GM19240 (cell line): Measurements from ENCODE around the gene KRT74.

ENCODE experiments used
- DNase-seq: peaks from one replicate; pipeline ENCODE4 v3.0.0; 2011; ENCODE audit warnings: low spot score; ENCODE audit not compliant: insufficient read length

Gene KRT74

DNA sequence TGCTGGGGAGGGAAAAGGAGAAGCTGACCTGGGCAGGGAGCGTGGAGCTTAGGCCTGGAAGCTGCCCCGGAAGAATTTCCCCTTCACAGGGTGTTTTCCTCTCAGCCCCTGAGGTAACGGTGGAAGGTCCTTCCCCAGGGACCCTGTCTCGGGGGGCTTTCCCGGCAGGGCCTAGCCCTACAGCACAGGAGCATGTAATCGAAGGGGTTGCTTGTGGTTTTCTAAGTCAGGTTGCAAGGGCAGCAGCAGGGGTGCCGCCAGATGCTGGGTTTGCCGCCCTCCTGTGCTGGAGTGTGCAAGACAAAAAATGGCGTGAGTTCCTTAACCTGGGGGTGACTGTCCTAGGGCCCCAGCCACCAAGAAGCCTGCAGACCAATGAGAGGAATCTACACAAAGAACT, 1.6 kb upstream of the KRT74 start:
- no peak for DNase-seq

GRCh38 chr12:52573306-52573705, 337 bp downstream of the KRT74 start:
- no peak for DNase-seq

DNA sequence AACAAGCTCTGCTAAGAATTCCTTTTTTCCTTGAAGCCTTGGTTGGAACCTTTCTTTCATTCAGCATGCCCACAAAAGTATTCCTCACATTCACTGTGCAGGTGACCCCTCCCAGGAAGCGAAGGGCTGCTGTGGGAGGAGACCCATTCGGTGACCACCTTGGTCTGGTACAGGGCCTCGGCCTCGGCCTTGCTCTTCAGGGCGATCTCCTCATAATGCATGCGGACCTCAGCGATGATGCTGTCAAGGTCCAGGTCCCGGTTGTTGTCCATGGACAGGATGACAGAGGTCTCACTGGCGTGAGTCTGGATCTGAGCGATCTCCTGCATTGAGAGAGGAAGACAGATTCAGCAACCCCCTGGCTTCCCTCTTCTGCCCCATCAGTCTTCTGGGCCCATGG, 3.1 kb downstream of the KRT74 start:
- no peak for DNase-seq

- DNase-seq, result no peak
These were observed 5.5 kb downstream of the KRT74 start for GRCh38 chr12:52568111-52568510.

- no peak for DNase-seq
These were observed 6.8 kb downstream of the KRT74 start for GRCh38 chr12:52566847-52567291.

DNA sequence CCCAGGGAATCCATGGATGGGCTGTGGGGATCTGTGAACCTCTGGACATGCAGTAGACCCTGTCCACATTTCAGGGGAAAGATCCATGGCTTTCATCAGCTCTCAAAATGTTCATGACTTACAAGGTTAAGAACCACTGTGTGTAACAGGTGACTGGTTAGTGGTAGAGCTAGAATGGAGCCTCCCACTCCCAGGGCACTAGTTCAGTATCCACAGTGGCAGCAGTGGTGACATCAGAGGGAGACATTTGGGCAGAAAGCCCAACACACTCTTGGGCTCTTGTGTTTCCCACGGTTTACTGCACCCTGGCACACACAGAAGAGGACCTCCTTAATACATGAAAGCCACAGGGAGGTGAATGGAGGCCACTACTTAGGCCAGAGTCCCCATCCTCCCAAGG, 9.1 kb downstream of the KRT74 start:
- no peak for DNase-seq

DNA sequence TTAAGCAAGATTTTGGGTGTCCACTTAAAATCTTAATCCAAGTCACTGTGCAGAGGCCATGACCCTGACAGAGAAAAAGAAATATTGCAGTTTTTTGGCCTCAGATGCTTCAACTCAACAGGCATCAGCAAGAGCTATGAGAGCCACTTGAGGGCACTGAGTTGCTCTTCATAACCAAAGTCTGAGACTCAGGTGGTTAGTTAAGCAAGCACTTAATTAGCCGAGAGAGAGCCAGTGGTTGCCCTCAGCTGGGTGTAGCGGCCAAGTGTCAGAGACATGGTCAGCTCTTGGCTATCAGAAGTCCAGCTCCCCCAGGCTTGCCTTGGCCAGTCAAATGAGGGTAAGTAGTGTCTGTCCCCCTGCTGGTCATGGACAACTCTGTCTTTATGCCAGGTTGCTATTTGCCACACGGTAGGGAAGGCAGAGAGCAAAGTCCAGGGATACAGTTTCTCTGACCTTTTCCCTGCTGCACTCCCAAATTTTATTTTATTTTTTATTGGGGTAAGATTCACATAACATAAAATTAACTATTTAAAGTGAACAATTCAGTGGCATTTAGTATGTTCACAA, 11.7 kb downstream of the KRT74 start:
- no peak for DNase-seq

- DNase-seq, result no peak
These were observed 13.7 kb downstream of the KRT74 start for GRCh38 chr12:52559979-52560378.

DNA sequence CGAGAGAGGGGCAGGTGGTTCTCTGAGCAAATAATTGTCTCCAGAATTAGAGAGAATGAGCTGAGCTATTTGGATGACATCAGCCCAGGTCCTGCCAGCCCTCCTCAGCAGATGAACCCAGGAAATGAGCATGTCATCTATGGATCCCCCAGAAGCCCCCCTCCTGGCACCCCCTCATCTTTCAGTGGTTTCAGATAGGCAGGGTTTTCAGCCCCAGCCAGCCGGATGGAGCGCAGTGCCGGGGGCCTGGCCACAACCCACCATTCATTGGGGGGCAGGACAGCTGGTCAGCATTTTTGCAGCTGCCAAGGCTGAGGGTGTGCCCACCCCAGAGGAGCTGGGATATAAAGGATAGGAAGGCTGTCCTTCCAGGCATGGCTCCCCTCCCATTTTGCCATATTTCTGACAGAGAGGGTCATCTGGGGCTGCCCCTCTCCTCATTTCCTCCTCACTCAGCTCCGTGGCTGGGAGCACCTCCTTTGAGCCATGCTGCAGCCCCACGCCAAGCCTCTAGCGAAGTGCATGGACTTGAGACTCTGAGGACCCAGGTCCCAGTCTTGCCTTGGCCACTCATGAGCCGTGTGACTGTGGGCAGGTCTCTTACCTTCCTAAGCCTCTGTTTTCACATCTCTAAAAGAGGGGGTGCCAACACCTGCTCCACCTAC, 14.7 kb downstream of the KRT74 start:
- no peak for DNase-seq

- DNase-seq, result no peak
These were observed 16.2 kb downstream of the KRT74 start for GRCh38 chr12:52557476-52557875.

- DNase-seq, result no peak
These were observed 18.1 kb downstream of the KRT74 start for GRCh38 chr12:52555577-52555976.

- DNase-seq, result no peak
These were observed 20.9 kb downstream of the KRT74 start, which contains the start of gene KRT71 for GRCh38 chr12:52552681-52553195. Gene KRT71, minus strand, starts transcription at chr12:52553145. Its CDS starts 68 bp downstream, at chr12:52553077.

DNA sequence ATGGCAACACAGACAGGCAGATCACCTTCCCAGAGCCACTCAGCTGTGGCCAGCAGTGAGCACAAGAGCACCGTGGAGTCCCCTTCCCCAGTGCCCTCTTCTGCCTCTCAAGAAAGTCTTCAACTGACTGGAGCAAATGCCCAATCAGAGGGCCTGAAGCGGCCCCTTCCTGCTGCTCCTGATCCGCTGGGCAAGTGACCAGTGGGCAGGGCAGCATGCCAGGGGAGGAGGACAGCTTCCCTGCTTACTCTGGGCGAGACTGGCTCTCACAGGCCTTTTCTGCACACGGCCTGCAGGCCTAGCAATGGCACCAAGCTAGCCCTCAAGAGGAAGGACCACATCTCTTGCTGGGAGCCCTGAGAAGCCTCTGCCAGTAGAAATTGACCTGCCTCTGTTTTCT, 21.6 kb downstream of the KRT74 start:
- no peak for DNase-seq

- DNase-seq, result no peak
These were observed 22.3 kb downstream of the KRT74 start for GRCh38 chr12:52551216-52551865.

DNA sequence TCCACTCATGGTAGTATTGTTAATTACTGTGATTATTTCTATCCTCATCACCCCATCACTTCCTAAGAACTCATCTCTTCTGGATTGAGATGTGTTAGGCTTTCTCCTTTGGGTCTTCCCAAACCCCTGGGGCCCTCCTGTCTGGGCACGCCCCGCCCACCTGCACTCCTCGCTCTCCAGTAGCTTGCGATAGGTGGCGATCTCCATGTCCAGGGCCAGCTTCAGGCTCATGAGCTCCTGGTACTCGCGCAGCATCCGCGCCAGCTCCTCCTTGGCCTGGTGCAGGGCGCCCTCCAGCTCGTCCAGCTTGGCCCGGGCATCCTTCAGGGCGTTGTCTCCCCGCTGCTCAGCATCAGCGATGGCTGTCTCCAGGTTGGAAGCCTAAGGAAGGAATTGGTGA, 27.5 kb downstream of the KRT74 start:
- no peak for DNase-seq

GRCh38 chr12:52543985-52544883, 29.4 kb downstream of the KRT74 start:
- no peak for DNase-seq

- DNase-seq, result no peak
These were observed 30.8 kb downstream of the KRT74 start for GRCh38 chr12:52542785-52543318.

GRCh38 chr12:52542157-52542556, 31.5 kb downstream of the KRT74 start:
- DNase-seq, result no peak

GRCh38 chr12:52541709-52542108, 31.9 kb downstream of the KRT74 start:
- DNase-seq, result no peak

DNA sequence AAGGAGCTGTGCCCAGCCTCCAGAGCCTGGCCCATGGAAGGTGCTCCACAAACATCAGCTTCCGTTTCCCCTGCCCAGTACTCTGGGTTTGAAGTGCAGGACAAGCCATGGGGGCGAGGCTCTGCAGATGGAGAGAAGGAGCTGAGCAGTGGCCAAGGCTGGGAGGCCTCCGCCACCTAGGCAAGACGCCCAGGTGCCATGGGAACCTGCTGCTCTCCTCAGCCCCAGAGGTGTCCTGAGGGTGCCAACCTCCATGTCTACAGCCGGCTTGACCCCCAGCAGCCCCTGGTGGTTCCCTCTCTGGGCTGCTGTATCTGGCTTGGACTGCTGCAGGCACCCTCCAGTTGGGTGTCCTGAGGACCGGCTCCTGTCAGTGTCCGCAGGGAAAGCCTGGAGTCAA, 33.1 kb downstream of the KRT74 start:
- no peak for DNase-seq

DNA sequence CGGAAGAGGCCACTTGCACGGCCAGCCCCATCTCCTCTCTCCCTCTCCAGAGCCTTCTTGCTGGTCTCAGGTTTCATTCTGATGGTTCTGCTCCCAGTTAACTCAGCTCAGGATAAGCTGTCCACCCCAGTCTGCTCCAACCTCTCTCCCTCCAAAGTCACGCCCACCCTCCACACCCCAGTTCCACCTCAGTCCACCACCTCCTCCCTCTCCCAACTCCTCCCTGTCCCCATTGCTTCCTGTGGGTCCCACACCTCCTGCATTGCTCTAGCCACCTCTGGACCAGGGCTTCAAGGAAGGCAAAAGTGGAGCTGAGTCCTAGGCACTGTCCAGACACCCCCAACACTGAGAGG, 33.8 kb downstream of the KRT74 start:
- no peak for DNase-seq
